HFFc6 (cell line): ENCODE data around the gene NPIPB6. TPM values are rescaled to one million over a fixed set of nuclear protein-coding genes. Genes with fewer than 3 reads are reported as not detected.
"Not testable (repeated sequence)": the region's sequence is repeated elsewhere in the genome, so short reads cannot be mapped to it uniquely, and the experiment has no call there.

Experiments used
- DNase-seq: peaks from one replicate; pipeline ENCODE4 v3.0.0-alpha.2; 2018
- H3K27ac Mint-ChIP-seq: 2 replicates; pipeline ENCODE4 v1.8.0; 2020; ENCODE audit warnings: mild to moderate bottlenecking, mixed read lengths
- H3K27me3 Mint-ChIP-seq: 2 replicates; pipeline ENCODE4 v1.8.0; 2021; ENCODE audit warnings: mild to moderate bottlenecking, moderate library complexity, mixed read lengths; ENCODE audit not compliant: insufficient read depth
- H3K36me3 Mint-ChIP-seq: 2 replicates; pipeline ENCODE4 v1.8.0; 2021; ENCODE audit warnings: low read depth, mixed read lengths
- H3K4me1 Mint-ChIP-seq: 2 replicates; pipeline ENCODE4 v1.8.0; 2020; ENCODE audit warnings: low read depth, mixed read lengths
- H3K4me3 Mint-ChIP-seq: 2 replicates; pipeline ENCODE4 v1.8.0; 2020; ENCODE audit warnings: mild to moderate bottlenecking, moderate library complexity, mixed read lengths
- H3K9me3 Mint-ChIP-seq: 2 replicates; pipeline ENCODE4 v1.8.0; 2020; ENCODE audit warnings: mild to moderate bottlenecking, mixed read lengths
- total RNA-seq, 6 experiments: library from RNA; stranded (reverse); fragmentation: NEBNext Ultra II Directional; extraction: Animal tissue kit (Norgen Biotek cat#: 25700); gene quantifications; 2 replicates in 1 of 6; 3 replicates in 5 of 6; pipeline ENCODE4 v1.2.3, GENCODE V29; 2021
- TF ChIP-seq, protein P1 (sequence below): fragments of 200-600 bp; sonication (generic); IDR thresholded peaks from 2 replicates; pipeline ENCODE4 v1.5.0; 2021; ENCODE audit warnings: antibody characterized with exemption, mild to moderate bottlenecking

Gene NPIPB6
- total RNA-seq, 6 experiments from 2014 or later, result 0.20 to 1.0 (median 0.27) TPM; not detected in 1

DNA sequence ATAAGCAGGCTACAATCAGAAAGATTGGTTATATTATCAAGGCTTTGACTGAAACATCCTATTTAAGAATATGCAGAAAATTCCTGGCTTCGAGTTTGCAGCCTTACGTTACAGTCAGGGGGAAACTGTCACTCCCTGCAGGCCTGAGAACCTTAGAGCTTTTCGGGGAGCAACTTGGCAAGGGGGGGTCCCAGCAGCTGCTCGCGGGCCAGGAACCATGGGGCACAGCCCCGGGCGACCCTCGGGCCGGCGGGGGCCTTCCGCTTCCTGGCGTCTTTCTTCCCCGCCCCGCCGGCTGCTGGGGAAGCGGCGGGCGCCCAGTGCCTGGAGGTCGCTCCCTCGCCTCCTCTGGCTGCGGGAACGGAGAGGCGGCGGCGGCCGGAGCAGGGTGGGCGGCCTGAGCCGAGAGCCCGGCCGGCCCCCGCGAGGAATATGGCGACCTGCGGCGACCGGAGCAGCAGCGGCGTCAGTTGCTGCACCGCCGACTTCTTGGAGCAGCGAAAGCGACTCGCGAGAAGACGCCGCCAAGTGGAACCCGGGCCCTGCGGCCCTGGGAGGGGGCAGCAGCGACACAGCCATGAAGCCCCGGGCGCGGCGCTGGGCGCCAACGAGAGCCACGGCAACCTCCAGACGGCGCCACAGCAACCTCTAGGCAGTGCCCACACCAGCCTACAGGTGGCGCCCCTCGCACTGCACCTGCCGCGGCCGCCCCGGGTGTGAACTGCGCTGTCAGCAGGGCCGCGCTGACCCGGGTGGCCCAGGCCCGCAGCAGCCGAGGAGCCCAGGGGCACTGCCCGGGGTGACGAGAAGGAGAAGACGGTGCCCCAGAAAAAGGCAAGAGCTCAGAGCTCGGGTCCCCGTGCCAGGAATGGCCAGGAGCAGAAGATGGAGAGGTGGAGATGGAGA, 1.2 kb upstream of the NPIPB6 start:
- not testable (repeated sequence) for H3K36me3 Mint-ChIP-seq, H3K27me3 Mint-ChIP-seq, H3K9me3 Mint-ChIP-seq, H3K4me1 Mint-ChIP-seq, DNase-seq, H3K4me3 Mint-ChIP-seq, H3K27ac Mint-ChIP-seq
- TF ChIP-seq, protein P1, sequence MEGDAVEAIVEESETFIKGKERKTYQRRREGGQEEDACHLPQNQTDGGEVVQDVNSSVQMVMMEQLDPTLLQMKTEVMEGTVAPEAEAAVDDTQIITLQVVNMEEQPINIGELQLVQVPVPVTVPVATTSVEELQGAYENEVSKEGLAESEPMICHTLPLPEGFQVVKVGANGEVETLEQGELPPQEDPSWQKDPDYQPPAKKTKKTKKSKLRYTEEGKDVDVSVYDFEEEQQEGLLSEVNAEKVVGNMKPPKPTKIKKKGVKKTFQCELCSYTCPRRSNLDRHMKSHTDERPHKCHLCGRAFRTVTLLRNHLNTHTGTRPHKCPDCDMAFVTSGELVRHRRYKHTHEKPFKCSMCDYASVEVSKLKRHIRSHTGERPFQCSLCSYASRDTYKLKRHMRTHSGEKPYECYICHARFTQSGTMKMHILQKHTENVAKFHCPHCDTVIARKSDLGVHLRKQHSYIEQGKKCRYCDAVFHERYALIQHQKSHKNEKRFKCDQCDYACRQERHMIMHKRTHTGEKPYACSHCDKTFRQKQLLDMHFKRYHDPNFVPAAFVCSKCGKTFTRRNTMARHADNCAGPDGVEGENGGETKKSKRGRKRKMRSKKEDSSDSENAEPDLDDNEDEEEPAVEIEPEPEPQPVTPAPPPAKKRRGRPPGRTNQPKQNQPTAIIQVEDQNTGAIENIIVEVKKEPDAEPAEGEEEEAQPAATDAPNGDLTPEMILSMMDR, result peak; percentile 30; the same call in 1 of the 2 replicates

DNA sequence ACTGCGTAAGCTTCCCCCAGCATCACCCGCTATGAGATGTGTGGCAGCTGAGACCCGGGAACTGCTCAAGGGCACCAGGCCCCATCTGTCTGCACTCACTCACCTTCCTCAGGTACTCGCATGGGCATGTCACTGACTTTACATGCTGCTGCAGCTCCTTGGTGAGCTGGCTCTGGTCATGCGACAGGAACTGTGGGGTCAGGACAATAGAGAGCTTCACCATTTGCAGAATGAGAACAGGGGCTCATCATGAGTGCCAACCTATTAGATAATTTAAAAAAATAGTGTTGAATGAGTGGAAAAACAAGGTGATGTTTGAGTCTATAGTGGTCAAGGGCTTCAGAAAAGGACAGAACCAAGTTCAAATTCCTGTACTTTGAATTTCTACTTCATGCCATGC, 708 bp downstream of the NPIPB6 start:
- not testable (repeated sequence) for H3K4me1 Mint-ChIP-seq, DNase-seq, H3K27ac Mint-ChIP-seq, H3K9me3 Mint-ChIP-seq, H3K4me3 Mint-ChIP-seq, H3K27me3 Mint-ChIP-seq, H3K36me3 Mint-ChIP-seq

DNA sequence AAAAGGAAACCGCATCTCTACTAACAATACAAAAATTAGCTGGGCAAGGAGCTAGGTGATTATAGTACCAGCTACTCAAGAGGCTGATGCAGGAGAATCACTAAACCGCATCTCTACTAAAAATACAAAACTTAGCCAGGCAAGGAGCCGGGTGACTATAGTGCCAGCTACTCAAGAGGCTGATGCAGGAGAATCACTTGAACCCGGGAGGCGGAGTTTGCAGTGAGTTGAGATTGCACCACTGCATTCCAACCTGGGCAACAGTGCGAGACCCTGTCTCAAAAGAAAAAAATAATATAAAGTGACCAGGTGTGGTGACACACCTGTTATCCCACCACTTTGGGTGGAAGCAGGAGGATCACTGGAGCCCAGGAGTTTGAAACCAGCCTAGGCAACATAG, 25.1 kb downstream of the NPIPB6 start:
- not testable (repeated sequence) for H3K4me1 Mint-ChIP-seq, H3K27me3 Mint-ChIP-seq, H3K4me3 Mint-ChIP-seq, DNase-seq, H3K36me3 Mint-ChIP-seq, H3K9me3 Mint-ChIP-seq, H3K27ac Mint-ChIP-seq

DNA sequence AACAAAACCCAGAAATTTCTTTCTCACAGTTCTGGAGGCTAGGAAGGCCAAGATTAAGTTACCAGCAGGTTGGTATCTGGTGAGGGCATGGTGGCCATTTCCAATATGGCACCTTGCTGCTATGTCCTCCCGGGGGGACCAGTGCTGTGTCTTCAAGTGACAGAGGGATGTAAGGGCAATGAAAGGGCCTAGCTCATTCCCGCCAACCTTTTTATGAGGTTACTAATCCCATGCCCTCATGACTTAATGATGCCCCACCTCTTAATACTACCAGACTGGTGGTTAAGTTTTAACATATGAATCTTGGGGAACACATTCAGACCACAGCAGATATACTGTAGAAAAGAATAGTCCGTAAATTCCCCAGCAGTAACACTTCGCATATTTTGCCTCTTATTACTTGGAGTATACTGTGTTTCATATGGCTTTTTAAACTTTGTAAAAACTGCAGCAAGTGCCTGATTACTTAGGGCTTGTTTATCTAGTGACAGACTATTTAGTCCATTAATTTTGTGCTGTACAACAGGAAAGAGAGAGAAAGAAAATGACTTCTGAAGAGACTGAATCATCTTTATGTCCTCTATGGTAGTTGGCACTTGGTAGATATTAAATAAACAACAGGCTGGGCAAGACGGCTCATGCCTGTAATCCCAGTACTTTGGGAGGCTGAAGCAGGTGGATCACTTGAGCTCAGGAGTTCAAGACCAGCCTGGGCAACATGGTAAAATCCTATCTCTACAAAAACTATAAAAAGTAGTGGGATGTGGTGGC, 26.2 kb downstream of the NPIPB6 start:
- not testable (repeated sequence) for H3K36me3 Mint-ChIP-seq, H3K27me3 Mint-ChIP-seq, H3K27ac Mint-ChIP-seq, H3K4me1 Mint-ChIP-seq, H3K9me3 Mint-ChIP-seq, H3K4me3 Mint-ChIP-seq
- DNase-seq, result peak; percentile 25

DNA sequence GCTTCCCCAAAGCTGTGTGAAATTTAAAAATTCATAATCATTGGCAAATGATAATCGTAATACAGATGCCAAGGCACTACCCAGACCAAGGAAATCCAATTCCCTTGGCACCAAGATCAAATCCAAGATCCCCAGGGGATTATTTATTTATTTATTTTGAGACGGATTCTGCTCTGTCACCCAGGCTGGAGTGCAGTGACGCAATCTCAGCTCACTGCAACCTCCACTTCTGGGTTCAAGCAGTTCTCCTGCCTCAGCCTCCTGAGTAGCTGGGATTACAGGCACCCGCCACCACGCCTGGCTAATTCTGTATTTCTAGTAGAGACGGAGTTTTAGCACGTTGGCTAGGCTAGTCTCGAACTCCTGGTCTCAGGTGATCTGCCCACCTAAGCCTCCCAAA, 27.6 kb downstream of the NPIPB6 start:
- not testable (repeated sequence) for DNase-seq, H3K4me3 Mint-ChIP-seq, H3K4me1 Mint-ChIP-seq, H3K9me3 Mint-ChIP-seq, H3K27ac Mint-ChIP-seq, H3K36me3 Mint-ChIP-seq, H3K27me3 Mint-ChIP-seq

DNA sequence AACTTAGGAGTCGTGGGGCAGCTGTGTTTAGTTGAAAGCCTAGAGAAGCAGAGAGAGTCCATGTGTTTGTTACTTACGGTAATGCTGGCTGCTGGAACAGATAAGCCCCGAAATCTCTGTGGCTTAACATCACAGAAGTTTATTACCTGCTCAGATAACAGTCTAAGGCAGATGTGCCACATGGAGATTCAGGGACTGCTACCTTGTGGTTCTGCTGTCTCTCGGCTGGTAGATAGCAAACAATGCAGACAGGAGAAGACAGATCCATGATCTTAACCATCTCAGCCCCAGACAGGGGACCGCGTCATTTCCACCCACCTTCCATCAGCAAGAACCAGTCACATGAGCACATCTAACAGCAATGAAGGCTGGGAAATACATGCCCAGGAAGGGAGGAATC, 30.7 kb downstream of the NPIPB6 start:
- not testable (repeated sequence) for H3K36me3 Mint-ChIP-seq, H3K4me3 Mint-ChIP-seq

DNA sequence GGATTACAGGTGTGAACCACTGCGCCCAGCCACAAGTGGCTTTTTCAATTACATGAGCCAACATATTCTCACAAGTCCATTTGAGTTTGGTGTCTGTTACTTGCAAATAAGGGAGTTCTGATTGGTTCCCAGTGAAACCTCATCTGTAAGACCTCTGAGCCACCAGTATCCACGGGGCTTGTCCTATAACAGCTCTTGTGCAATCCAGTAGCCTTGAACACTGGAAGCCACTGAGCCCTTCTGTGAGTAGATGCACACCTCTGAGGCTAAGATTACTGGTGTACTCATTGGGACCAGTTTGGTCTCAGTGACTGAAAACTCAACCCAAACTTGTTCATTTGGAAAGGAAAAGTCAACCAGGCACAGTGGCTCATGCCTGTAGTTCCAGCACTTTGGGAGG, 32.3 kb downstream of the NPIPB6 start:
- not testable (repeated sequence) for H3K4me1 Mint-ChIP-seq, H3K36me3 Mint-ChIP-seq, H3K27me3 Mint-ChIP-seq, DNase-seq, H3K4me3 Mint-ChIP-seq, H3K27ac Mint-ChIP-seq, H3K9me3 Mint-ChIP-seq

More for the DNA sequence above, 30.7 kb downstream of the NPIPB6 start:
- H3K27me3 Mint-ChIP-seq, DNase-seq, H3K27ac Mint-ChIP-seq, H3K9me3 Mint-ChIP-seq, H3K4me1 Mint-ChIP-seq: not testable (repeated sequence)

DNA sequence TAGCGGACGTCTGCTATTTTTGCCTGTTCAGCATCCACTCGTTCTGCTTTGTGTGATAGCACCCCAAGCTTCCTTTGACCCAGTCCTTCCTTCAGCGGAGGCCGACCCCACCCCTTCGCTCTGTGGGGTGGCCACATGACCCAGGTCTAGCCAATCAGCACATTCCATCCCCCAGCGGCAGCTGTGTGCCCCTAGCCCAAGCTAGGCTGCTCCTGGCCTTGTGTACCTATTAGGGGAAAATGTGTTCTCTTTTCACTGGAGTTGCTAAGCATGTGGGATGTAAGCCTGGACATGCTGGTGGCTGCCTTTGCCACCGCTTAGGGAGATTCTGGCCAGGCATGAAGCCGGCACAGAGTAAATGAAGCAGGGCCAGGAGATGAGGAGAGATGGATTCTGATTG, 33.1 kb downstream of the NPIPB6 start:
- not testable (repeated sequence) for H3K27ac Mint-ChIP-seq, DNase-seq, H3K4me1 Mint-ChIP-seq, H3K36me3 Mint-ChIP-seq, H3K9me3 Mint-ChIP-seq, H3K4me3 Mint-ChIP-seq, H3K27me3 Mint-ChIP-seq
